ENCODE measurements around the gene KAZALD1. TPM values are rescaled to one million over a fixed set of nuclear protein-coding genes. Genes with fewer than 3 reads are reported as not detected.

KAZALD1 gene
- total and polyA plus RNA-seq, 8 donors = 0.19 to 1.6 (median 1.0) TPM

- Histone ChIP-seq H3K4me3 (no peak overlapping the region), H3K27me3 (no peaks in the 10 kb centered on the region), H3K27ac (no peak overlapping the region), H3K36me3 (no peaks in the 10 kb centered on the region), H3K9me3 (no peaks in the 10 kb centered on the region), H3K4me1 (peaks cover 0 to under 1% (median 0%) of the 10 kb centered on the region in 3 donors)
- intact Hi-C loops (cut with DNase I) = no loop called here
- no peak for ATAC-seq
- 71 to 72% methylated on average over 6 of the region's 6 CpGs for WGBS, 2 donors
- no peak for DNase-seq
- no peak for TF ChIP-seq CTCF (IDR thresholded peaks at IDR 0.05)
- no peak for FAIRE-seq
These were observed 9.6 kb downstream of the KAZALD1 start for GRCh38 chr10:101071267-101071884.

GRCh38 chr10:101071885-101072433 is 10.2 kb downstream of the KAZALD1 start:
- no peak for FAIRE-seq
- intact Hi-C loops (cut with DNase I) = no loop called here
- no peaks in the 10 kb centered on the region for H3K9me3 ChIP-seq
- no peak overlapping the region for H3K4me3 ChIP-seq
- ATAC-seq = no peak
- no peak overlapping the region for H3K27ac ChIP-seq
- DNase-seq = no peak
- TF ChIP-seq CTCF (IDR thresholded peaks at IDR 0.05) = no peak
- no peaks in the 10 kb centered on the region for H3K4me1 ChIP-seq
- no peaks in the 10 kb centered on the region for H3K27me3 ChIP-seq
- 74 to 82% methylated on average over 7 of the region's 7 CpGs for WGBS, 2 donors
- H3K36me3 ChIP-seq = no peaks in the 10 kb centered on the region

- DNase-seq = no peak
- Histone ChIP-seq H3K4me3 (no peak overlapping the region), H3K36me3 (no peaks in the 10 kb centered on the region), H3K27me3 (no peaks in the 10 kb centered on the region), H3K4me1 (no peaks in the 10 kb centered on the region), H3K9me3 (no peaks in the 10 kb centered on the region), H3K27ac (no peak overlapping the region)
- no peak for TF ChIP-seq CTCF (IDR thresholded peaks at IDR 0.05)
- WGBS, 2 donors = 42 to 53% methylated on average over 9 of the region's 9 CpGs
- no peak for ATAC-seq
- intact Hi-C loops (cut with DNase I) = no loop called here
- no peak for FAIRE-seq
These were observed 11.1 kb downstream of the KAZALD1 start for GRCh38 chr10:101072923-101073322.

- H3K36me3 ChIP-seq = no peaks in the 10 kb centered on the region
- no peak overlapping the region for H3K4me3 ChIP-seq
- intact Hi-C loops (cut with DNase I) = no loop called here
- WGBS, 2 donors = 13 to 16% methylated on average over 12 to 13 of the region's 13 CpGs
- H3K4me1 ChIP-seq = no peaks in the 10 kb centered on the region
- FAIRE-seq (no peak), DNase-seq (no peak), ATAC-seq (no peak)
- no peak for TF ChIP-seq CTCF (IDR thresholded peaks at IDR 0.05)
- no peak overlapping the region for H3K27ac ChIP-seq
- no peaks in the 10 kb centered on the region for H3K27me3 ChIP-seq
- no peaks in the 10 kb centered on the region for H3K9me3 ChIP-seq
These were observed 11.8 kb downstream of the KAZALD1 start for GRCh38 chr10:101073631-101074030.

- Histone ChIP-seq H3K4me3 (no peak overlapping the region), H3K27ac (no peak overlapping the region), H3K36me3 (no peaks in the 10 kb centered on the region), H3K27me3 (no peaks in the 10 kb centered on the region), H3K9me3 (no peaks in the 10 kb centered on the region), H3K4me1 (no peaks in the 10 kb centered on the region)
- FAIRE-seq (no peak), ATAC-seq (no peak), DNase-seq (no peak)
- WGBS, 2 donors = 18% methylated on average over 4 of the region's 4 CpGs
- intact Hi-C loops (cut with DNase I) = no loop called here
- TF ChIP-seq CTCF (IDR thresholded peaks at IDR 0.05) = no peak
These were observed 14.0 kb downstream of the KAZALD1 start for GRCh38 chr10:101075775-101076174.
